Stimulated activated CD8-positive, alpha-beta memory T cell treated with anti-CD3 and anti-CD28 coated beads, Interleukin-12 subunit alpha, Interleukin-12 subunit beta, amount 100 ng/mL, for 1 hour (primary cell): ENCODE measurements around the gene HOXA5.

Source experiments
- DNase-seq: peaks from one replicate; pipeline ENCODE4 v3.0.0-alpha.2; 2020; ENCODE audit warnings: low read depth

The HOXA5 gene

DNA sequence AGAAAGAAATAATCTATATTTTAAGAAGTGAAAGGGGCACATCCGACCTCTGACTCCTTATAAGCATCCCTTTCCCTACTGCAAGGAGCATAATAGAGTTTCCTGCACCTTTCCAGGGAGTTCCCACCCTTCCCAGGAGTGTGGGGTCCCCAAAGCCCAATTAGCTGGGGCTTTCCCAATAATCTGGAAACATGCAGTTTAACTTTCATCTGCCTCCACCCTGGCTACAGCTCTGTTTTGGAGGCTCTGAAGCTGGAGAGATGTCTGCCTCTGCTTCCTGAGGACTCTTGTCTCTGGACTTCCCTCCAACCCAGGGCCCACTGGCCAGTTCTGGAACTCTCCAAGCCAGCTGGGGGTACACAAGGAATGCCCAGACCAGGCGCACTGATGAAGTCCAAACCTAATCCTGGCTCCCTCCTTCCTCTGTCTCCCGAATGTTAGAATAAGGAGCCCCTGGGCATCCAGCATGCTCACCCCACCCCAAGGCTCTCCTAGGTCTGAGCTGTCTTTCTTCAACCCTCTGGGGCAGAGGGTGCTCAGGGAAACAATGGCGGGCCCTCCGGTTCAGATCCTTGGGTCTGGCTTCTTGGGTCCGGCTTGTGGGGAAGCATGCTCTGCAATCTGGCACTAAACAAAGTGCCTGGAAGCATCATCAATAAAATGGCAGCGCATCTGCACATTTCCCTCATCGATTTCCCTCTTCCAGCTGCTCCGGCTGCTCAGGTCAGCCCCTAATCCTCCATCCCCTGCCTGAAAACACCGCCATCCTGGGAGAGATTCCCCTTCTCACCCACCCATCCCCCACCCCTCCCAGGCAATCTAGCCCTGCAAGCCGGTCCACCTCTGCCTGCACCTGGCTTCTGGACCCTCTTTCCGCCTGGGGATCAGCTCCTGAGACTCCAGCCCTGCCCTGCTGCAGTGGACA lies 26.3 kb downstream of the HOXA5 start:
- DNase-seq, result no peak

DNA sequence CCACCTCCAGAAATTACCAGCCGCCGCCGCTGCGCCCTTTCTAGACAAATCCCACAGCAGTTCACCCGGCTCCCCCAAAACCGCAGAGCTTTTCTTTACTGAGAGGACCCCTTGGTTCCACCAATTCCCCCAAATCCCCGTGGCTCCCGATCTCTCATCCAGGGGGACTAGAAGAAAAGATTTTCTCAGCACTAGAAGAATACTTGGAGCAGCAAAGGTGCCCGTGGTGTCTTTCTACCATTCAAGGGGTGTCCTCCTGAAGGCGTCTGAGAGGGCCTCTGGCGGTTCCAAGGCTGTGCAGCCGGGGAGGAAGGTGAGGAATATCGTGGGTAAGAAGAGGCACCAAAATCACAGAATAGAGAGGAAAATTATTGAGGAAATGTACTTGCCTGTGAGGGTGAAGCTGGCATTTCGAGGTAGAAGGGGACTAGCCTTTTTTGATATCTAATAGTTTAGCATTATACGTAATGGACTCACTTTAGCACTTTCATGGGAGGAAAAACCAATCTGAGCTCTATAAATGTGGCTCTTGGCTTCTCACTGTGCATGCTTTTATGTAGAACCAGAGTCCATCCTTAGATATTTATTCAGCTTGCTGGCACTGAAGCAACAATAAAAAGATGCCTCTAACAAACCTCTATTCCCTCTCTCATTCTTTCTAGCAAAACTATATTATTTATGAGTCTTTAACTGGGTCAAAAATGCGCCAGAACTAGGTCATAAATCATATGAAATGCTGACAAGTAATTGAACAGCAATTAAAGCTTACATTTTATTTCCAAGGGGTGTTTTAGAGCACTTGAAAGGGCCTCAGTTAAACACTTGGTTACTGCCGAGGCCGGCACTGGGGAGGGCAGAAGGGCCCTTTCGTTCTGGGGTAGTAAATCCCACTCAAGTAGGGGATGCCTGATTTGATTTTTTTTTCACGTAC lies 27.2 kb downstream of the HOXA5 start:
- DNase-seq, result no peak

DNA sequence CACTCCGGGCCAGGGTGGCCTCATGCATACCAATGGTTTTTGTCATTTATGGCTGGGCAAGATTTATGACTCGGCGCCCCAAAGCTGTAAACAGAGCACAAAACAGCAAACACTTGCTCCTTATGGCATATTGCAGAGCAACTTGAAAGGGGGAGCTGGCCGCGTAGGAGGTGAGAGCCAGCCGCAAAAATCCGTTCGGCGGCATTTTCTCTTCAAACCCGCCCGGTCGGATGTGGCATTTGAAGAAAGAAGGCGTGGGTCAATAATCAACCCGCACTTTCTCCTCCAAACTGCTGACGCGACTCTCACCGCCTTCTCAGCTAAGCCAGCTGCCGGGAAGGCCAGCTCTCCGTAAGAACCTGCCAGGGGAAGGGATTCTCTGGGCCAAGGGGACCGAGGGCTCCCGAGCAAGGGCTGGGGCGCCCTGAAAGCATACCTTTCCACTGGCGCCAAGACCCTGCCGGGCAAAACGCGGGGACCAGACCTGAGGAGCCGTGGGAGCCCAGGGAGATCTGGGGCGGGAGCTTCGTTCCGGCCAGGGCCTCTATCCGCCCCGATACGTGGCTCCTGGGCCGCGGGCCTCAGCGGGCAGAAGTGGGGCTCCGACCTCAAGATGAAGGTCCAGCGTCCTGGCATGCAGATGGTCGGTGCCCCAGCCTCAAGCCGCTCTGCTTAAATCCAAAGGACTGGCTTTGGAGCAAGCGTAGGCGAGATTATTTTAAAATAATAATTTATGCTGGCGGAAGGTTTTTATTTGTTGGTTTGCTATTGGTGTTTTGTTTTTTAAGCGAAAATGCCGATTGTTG lies 28.1 kb downstream of the HOXA5 start:
- DNase-seq, result no peak

DNA sequence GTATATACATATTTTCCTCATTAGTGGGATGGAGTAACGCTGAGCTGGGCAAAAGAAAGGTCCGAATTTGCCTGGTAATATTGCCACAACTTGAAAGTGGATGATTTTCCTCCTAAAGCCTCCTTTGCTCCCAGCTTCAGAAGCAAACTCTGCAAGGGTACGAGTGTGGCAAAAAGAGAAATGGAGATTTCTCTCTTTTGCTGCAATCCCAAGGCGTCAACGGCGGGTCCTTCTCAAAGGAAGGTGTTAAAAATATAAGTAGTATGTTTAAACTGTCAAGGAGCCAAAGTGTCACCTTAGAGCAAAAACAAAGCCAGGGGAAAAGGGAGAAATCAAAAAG lies 28.6 kb downstream of the HOXA5 start:
- no peak for DNase-seq

DNA sequence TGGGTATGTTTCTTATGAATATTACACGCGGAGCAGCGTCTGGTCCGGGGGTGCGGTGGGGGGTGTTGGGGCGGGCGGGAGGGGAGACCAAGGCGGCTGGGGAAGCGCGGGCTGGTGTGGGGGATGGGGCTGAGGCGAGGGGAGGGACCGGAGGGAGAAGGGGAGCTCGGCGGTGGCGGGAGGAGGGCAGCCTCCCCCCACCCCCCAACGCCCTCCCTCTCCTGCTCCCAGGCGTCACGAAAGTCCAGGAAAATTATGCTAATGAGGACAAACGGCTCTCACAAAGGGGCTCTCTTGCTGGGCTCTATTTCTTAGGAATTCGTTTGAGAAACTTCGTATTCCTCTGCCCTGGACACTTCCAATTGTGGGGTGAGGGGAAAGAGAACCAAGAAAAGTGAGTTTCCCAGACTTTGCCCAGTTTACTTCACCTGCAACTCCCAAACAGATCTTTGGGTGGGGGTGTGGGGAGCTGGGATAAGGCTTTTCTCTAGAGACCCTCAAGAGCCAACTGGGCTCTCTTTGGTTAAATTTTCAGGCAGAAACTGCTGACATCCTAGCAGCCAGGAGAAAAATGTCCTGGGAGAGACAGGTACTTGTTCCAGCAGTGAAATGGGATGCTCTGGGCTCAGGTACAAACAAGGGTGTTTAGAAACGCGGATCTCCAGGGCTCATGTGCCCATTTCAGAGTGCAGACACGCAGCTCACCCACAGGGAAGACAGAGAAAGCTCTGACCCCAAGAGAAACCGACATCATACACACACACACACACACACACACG lies 29.3 kb downstream of the HOXA5 start:
- no peak for DNase-seq

DNA sequence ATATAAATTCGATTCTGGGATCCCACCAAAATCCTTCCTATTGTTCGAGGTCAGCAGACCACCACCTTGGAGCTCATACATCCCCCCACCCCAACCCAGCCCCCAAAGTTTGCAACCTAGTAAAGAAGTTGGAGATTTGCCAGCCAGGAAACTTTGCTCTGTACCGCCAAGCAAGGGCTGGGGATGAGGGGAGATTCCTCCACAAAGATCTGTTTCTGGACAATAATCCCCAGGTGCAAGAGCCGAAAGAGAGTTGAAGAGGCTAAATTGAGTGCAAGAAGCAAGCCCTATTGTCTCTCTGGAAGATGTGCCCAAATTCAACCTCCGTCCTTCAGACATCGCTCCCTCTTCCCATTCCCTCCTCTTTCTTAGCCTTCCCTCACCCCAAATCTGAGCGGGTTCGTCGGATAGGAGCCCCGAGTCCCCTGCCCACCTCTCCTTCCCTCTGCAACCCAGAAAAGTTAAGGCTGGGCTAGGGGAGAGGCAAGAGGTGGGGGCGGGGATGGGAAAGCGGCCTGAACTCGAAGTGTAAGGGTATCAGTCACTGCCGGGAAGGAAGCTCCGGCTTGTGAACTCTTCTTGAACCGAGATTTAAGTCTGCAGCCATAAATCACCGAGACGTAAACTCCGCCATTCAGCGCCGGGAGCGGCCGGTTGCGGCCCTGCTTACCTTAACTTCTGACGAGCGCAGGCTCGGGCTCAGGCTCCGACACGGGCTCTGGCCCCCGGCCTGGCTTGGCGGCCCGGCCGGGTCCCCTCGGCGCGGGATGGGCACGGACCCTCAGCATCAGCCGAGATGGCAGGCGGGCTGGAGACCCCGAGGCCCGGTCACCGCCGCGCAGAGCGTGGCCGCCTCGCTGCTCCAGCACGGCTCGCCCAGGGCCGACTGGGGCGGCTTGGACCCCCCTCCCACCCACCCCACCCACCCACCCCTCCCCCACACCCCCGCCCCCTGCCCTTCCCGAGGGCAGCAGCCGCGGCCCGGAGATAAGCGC lies 30.2 kb downstream of the HOXA5 start:
- no peak for DNase-seq

DNA sequence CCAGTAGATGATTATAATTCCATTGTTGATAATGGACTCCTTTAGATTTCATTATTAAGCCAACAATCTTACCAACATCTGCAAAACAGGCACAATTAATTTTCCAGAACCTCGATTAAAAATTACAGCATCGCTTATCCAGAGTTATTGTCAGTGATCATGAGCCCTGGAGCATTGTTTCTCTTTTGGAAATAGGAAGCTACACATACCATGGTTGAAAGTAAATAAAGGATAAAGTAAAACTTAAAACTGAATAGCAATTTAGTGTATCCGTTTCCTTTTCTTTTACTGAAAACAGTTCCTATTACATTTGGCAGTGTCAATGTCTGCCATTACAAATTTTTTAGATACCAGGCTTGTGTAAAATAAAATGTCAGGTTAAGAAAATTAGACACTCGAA lies 31.1 kb downstream of the HOXA5 start:
- no peak for DNase-seq

DNA sequence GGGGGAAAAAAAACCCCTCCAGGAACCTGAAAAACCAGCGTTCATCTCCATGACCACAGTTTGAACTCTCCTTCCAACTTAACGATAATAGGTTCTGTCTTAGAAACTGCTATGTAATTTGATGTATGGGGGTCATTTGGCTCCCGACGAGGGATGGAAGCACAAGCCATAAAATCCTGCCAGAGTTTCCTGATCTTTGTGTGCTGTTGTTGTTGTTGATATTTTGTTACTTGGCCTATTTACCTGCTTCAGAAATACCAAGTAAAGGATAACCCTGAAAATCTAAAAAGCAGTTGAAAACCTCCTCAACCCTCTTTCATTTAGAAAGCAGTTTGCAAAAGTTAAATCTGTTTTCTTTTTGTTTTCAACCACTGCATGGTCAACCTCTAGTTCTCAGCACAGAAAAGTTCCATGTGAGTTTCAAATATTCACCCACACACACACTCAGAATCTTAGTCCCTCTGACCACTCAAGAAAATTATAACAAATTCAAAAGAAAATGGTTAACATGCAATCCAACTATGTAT lies 31.7 kb downstream of the HOXA5 start:
- DNase-seq, result no peak

DNA sequence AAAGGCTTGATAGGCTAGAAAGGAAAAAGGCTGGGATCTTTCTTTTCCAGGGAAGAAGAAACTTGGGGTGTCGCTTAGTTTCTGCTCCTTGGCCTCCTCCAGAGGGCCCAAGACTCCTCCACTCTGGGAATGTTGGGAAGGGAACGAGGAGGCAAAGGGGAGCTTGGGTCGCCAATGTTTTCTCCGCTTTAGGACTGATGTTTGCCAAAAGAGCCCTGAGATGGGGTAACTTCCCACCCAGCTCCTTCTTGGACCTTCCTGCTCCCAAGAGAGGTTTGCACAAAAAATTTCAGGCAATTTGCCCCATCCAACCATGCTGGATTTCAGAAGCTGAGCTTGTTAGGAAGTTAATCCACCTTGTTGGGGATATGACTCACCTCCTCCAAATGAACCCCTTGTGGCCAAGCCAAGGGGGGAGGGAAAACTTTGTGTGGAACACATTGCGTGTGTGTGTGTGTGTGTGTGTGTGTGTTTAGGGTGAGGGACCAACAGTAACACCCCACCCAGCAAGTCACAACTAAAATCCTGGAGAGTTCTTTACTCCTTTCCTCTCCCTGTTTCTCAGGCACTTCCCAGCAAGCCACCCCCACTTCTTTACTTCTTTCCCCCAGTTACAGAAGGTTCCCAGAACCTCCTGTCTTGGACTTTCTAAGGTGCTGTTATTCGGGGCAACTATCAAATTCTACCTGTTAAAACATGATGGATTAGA lies 32.3 kb downstream of the HOXA5 start:
- DNase-seq, result no peak

DNA sequence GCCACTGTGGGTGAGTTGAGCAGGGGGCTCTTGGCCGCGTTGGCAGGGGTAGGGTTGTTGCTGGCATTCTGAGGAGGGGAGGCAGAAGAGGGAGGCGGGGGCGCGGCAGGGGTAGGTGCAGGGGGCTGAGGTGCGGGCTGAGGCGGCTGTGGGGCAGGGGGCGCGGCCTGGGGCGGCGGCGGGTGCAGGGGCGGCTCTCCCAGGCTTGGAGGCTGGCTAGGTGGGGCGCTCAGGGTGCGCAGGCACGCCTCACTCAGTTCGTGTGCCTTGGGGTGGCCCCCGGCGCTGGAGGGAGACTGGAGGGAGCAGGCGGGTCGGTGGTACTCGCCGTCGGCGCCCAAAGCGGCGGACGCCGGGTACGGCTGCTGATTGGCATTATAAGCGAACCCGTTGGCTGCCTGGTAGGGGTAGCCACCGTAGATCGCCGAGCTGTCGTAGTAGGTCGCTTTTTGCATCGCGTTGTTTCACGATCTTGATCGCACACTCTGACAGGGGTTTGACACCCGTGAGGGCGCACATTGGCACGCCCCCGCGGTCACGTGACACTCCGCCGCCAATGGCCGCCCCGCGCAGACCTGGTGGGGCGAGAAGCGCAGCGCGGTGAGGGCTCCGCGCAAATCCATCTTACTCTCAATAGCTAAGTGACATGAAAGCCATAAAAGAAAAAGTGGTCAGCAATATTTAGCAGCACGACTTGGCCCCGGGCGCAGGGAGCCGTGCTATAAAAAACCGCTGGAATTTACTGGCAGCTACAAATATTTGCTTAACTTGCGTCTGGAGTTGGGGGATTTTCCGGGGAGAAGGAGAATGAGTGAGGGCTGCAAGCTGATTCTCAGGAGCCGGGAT lies 33.1 kb downstream of the HOXA5 start:
- no peak for DNase-seq

DNA sequence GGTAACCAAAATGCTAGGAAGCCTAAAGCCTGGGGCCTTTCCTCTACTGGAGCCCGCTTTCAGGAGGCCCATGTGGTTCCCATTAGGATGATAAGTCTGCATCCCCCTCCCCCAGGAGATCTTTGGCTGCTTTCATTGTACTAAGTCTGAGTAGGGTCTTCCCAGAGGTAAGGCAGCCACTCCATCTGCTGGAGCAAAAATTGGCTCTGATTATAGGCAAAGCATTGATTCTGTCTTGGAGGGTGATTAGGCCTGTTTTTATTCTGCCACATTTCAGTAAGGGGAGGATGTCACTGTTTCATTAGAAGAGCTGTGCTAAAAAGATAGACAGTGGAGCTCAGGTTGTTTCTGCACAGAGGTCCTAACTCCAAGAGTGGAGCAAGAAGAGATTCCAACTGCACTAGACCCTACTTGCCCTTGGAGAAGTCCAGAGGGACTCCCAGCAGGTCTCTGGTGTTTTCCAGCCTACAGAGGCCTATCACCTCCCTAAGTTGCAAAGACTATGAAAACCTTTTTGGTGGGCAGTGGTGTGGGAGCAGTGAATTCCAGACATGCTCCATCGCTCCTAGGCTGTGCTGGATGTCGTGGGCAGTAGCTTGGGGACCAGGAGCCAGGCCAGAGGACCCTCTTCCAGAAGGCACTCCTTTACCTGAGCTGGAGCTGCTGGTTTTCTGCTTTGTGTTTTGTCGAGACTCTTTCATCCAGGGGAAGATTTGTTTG lies 33.9 kb downstream of the HOXA5 start:
- DNase-seq, result no peak

DNA sequence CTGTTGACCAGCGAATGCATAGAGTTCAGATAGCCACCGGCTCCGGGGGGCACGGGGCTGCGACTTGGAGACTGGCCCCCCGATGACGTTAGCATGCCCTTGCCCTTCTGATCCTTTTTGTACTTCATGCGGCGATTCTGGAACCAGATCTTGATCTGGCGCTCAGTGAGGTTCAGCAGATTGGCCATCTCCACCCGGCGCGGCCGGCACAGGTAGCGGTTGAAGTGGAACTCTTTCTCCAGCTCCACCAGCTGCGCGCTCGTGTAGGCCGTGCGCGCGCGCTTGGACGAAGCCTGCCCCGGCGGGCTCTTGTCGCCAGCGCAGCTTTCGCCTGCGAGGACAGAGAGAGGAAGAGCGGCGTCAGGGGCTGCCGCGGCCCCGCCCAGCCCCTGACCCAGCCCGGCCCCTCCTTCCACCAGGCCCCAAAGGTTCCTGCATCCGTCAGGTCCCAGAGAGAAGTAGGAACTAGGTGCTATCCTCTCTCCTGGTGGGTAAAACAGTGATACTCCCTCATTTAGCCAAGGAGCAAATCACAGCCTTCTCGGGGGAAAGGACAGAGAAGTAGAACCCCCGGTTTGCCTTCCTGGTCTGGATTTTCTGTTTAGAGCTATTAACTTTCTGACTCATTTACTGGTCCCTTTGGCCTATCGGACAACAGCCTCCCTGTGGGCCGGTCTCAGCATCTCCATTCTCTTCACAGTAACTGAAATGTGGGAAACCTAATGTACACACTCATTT lies 34.9 kb downstream of the HOXA5 start:
- no peak for DNase-seq

DNA sequence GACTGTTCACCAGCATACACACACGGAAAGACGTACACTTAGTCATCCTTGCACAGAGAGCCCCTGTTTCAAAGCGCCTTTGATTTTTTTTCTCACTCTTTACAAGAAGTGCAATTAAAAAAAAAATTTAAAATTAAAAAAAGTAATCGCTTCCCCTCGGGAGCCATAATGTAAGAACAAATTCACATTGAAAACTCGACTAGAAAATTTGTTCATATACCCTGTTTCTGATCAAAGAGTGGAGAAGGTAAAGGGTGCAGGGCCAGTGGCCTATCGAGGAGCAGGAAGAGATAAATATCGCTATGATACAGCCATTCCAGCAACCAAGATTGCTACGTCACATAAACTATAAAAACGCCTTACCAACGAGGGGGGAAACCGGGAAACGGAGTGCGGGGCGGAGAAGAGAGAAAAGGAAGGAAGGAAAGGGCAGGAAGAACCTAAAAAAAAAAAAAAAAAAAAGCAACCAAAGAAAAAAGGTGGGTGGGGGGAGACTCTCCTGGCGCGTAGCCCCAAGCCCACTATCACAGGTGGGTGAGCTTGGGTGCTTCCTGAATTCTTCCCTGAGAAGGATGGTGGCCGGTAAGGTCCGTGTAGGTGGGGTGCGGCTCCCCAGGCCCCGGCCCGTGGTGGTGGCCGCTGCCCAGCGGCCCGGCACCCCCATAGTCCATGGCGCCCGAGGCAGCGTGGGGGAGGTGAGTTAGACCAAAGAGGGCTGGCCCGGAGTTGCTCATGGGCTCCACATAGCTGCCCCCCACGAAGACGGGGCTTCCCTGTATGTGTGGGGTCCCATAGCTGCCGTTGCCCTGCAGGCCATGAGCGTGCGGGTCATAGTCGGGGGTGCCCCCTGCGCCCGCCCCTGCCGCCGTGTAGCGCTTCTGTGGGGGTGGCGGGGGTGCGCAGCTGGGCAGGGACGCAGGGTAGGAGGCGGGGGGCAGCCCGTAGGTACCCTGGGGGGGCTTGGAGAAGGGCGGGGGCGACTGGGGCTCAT lies 35.8 kb downstream of the HOXA5 start:
- no peak for DNase-seq

DNA sequence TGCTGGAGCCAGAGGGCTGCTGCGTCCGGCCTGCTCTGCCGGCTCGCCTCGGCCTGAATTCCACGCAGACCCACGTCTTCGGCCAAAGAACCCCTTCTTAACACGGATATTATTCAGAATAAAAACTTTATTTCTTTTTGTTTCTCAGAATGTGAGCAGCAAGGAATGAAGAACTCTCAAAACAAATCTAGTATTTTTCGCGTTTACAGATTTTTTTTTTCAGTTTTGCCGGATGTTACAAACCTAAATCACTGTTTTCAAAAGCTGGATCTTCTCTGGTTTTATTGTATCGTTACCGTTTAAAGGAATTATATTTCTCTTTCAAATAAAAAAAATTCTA lies 36.6 kb downstream of the HOXA5 start:
- no peak for DNase-seq

DNA sequence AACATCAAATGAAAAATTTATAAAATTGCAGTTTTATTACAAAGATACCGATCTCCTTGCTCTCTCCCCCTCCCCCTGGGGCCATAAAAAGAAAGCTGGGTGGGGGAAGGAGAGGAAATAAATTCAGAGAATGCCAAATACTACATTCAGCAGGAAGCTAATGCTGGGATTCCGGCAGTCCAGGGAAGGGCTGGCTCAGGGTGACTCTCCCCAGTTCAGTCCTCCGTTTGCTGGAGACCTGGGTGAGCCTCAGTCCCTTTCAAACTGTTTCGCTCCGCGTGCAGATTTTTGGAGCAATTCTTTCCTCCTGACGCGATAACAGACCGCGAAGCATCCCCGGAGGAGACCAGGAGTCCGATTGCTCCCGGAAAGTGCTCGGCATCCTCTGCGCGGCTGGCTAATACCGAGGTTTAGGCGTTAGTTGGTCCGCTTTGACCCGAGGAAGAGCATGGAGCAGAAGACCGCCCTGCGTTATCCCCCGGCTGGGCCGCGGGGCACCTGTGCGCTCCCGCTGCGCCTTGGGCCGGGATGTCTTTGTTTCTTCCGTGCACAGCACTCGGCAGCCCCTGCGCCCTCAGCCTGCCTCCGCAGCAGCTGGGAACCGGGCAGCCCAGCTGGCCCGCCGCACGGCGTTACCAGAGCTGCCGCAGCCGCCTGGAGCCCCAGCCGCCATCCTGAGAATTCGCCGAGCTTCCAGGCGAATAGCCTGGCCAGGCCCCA lies 37.1 kb downstream of the HOXA5 start:
- DNase-seq, result no peak
